NCI-H2107 treated with DMSO at 0.1 percent for 48 hours (cell line): Measurements from ENCODE around the gene ZBTB20.

Source experiments
- DNase-seq: peaks from one replicate; lab custom pipeline; 2025; ENCODE audit not compliant: unreplicated experiment; lab: John Stamatoyannopoulos, UW

ZBTB20 gene

DNA sequence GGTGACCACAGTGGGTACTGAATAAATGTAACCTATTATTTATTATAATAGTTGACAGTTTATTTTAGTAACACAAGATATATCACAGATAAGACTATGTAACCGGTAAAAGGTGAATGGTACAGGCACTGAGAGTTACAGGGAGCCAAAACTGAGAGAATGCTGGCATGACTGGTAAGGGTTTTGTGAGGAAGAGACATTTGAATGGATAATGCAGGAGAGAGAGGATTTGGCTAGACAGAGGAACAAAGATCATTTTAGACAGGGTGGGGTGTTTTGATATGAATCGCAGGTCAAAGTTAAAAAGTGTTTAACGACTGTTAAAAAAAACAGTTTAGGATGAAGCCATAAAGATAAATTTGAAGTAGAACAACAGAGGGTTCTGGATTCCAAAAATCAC lies 421.1 kb downstream of the ZBTB20 start:
- no peak for DNase-seq

DNA sequence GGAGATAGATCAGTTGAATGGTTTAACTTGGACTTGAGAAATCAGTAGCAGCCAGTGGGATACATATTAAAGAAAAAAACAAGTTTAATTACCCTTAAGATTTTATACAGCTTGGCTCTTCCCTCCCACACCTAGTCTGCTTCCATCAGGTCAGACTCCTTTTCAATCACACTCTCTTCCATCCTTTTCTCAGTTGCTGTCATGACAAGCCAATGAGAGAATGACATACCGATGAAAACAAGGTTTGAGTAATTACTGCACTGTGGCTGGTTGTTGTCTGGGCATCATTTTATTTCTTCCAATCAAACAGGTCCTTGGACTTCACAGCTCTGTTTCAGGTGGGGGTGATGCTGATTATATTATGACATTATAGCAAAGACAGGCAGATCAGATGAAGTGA lies 424.6 kb downstream of the ZBTB20 start:
- no peak for DNase-seq

DNA sequence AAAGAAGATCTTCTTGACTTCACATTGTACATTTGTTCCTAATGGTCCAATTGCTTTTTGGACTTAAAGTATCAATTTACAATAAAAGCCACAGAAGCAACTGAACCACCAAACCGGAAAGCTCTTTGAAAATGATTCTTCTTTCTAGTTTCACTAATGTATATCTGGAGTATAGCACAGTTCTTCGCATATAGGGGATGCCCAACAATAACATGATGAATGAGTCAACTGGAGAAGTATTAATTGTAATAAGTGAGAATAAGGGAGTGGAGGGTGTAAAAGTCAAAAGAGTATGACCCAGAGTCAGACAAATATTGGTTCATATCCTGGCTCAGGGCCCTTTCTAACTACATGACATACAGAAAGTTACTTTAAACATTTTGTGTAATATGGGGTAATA lies 425.2 kb downstream of the ZBTB20 start:
- DNase-seq: no peak

DNA sequence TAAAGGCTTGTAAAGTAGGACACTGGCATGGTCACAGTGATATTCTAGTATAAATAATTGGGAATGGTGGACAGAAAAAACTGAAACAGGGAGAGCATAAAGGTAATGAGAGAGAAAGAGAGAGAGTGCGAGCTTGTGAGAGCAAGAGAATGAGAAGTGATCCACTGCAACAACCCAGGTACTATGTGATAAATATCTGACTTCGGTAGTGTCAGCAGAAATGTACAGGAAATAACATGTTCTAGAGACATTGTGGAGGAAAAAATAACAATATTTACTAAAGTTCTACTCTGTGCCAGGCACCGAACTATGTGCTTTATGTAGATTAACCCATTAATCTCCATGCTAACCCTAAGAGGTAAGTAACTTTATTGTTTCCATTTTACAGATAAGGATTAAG lies 425.9 kb downstream of the ZBTB20 start:
- DNase-seq: no peak

DNA sequence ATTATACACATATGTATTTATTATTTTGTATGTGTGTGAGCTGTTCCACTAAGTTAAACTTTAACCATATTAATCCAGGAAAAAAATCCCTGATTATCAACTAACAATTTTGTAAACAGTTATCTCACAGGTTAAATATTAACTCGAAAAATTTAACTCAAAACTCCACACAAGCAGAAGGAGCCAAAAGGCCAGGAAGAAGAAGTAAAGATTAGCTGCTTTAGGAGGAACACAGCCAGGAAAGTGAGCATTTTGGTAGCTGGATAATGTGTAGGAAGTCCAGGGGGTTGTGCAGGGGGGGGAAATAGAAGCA lies 428.2 kb downstream of the ZBTB20 start:
- DNase-seq: no peak

DNA sequence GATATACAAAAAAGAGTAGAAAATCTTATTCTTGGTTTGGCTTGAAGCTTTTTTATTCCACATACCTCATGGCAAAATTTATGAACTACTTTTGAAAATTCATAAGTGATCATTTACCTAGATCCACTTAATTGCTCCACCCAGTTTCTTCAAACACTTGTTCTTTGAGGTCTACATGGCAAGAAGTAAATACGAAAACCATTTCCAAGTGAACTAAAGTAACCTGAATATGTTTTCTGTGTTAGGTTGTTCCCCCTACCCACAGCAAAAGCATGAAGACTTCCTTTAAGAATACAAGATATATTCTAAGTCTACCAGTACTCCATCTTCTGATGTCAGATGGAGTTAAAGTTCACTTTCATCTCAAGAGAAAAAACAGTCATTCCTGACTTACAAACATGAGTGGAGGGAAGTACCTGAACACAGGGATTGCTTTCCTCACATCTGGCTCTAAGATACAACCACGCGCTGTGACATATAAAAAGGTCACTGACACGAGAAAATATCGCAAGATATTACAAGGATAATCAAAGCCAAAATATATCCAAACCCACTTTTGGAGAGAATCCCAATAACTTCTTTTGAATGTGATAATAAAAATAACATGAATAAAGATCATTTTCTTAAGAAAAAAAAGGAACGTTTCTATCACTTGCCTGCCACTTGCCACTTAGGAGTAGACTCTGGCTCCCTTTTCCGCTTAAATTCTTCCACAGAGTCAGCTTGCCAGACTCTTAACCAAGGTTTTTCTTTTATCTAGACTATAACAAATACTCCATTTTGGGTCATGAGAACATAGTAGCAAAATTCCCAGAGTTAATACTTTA lies 428.8 kb downstream of the ZBTB20 start:
- no peak for DNase-seq

DNA sequence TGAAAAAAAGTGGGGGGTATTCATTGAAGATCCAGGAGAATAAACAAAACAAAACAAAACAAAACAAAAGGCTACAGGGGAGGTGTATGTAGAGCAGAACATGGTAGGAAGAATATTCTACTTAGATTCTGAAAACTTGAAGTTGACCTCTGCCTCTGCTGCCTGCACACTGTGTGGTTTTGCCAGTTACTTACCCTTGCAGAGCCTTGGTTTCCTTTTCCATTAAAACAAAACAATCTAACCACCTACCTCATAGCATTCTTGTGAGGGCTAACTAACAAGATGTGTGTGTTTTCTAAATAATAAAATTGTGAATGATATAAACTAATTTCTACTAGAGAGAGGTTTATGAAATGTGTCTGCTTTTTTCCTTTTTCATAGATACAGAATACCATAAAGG lies 430.2 kb downstream of the ZBTB20 start:
- no peak for DNase-seq

DNA sequence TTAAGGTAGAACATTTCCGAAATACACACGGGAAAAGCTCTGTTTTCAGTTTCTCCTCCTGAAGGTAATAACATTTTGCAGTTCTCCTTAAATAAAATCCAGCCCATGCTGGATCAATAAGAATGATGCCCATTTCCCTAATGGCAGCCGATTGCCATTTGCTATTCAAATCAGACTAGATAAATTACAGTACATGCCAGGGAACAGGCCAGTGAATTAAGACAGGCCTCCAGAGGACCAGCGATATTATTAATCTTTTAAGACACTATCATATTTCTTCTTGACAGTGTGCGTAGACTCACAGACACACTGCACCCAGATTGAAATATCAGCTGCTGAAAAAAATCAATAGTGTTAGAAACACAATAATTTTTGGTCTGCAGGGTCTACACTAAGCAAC lies 431.0 kb downstream of the ZBTB20 start:
- no peak for DNase-seq

DNA sequence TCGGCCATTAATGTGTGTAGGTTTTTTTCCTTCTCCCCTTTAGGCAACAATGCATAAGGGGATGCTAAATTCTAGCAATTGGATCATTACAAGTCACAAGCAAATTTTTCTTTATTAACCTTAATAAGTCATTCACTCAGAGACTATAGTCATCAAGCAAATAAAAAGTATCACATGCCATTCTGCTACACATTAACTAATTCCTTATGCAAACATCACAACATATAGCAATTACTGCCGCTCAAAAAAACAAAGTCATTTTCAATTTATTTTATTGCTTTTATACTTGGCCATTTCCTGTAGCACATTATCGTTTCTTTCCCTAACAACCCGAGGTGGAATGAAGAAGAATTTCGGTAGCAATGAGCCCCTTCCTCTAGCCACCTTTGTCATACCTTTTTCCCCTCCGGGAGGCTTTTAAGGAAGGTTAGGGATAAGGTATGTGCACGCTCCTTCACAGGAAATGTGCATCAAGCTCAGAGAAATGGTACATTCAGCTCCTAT lies 432.1 kb downstream of the ZBTB20 start:
- no peak for DNase-seq

DNA sequence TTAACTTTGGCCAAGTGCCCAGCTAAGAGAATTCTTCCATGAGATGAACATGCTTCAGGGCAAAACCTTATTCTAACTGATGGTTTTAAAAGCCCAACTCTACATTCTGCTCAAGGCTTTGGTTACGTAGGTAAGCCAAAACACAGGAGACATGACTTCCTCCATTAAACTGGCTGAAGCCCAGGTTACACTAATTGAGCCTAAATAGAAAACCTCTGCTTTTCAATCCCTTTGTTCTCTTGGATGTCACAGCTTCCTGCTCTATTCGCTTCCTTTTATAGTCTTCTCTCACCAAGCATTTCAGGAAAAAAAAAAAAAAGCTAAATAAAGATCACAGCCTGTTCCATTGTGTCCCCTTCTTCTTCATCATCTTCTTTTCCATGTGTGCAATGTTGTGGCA lies 432.9 kb downstream of the ZBTB20 start:
- DNase-seq: no peak

DNA sequence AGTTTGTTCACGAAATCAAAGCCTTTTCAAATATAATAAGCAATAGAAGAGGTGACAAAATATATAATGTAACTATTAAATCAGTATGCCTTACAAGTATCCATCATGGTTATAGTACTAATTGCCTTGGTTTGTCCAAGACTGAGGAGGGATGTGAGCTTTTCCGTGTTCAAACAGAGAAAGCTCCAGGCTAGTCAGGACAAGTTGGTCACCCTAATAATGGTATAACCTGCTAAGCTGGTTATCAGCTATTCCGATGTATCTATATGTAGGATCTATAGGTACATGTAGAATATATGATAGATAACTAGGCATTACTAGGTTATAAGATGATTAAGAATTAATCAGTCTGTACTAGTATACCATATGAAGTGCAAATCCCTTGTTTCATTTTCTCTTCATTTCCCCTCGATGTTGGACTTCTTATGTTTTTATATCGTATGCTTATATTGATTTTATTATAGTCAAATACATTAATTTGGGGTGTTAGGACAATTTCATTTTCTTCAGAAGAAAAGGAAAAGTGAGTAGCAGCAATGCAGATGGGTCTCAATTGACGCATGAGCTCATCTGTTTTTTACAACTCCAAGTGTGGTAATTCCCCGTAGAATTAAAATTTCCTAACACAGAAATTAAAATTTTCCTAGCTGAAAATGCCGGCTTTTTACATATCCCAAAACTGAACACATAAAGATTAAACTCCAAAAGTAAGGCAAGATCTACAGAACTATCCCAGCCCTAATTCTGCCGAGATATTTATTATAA lies 434.2 kb downstream of the ZBTB20 start:
- no peak for DNase-seq

DNA sequence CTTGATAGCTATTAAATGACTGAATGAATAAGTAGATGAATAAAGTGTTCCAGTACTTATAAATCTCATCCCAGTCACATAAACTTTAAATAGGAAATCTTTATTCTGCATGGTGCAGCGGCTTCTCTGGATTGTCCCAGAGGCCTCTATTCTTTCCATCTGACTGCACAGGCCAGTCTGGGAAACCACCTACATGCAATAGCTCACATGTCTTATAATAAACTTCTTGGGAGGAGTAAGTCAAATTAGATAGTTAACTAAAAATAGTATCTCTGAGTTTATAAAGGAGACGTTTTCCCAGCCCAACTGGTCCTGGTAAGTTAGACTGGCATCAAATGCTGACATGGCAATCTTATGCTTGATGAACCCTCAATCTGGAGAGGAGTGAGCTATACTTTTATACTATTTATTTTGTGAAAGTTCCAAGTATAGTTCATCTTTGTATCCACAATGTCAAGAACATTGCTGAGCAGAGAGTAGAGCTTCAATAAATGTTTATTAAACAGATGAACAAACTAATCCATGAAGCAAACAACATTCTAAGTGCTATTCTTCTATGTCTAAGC lies 435.7 kb downstream of the ZBTB20 start:
- no peak for DNase-seq

DNA sequence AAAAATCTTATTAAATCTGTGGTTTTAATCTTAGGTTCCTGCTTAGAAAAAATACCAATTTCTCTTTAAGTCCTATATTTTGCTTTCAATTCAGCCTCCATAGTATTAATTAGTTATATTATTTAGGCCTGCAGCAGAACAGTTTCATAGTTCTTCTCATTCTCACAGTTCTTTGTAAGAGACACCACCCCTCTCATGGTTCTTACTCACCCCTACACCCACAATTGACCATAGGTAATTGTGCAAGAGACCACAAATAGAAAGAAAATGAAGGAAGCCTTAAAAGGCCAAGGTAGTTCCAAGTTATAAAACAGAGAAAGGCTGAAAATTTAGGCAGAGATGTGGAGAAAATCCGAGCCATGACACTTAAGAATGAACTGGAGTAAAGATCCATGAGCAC lies 438.0 kb downstream of the ZBTB20 start:
- DNase-seq: no peak

DNA sequence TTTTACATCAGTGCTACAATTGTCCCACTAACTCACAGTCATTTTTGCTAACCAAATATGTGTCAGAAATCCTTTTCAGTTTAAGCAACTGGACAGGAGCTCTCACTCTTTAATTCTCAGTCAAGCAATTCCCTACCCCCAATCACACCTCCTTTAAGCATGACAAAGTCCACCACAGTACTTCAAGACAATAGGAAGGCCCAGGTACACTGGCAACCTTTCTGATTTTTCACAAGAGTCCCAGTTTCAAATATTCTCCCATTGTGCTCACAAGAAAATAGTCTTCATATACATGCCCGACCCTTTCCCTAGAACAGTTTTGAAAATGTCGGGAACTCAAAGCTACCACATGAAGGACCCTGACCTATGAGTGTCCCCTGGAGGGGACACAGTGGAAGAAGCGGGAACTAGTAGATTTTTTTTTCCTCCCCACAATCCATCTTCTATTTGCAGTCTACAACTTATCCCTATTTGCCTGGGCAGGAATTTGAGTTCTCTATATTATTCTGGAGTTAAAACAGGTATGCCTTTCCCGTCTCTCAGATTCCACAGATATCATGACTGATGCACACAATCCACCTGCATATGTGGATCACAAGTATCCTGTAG lies 439.7 kb downstream of the ZBTB20 start:
- no peak for DNase-seq

DNA sequence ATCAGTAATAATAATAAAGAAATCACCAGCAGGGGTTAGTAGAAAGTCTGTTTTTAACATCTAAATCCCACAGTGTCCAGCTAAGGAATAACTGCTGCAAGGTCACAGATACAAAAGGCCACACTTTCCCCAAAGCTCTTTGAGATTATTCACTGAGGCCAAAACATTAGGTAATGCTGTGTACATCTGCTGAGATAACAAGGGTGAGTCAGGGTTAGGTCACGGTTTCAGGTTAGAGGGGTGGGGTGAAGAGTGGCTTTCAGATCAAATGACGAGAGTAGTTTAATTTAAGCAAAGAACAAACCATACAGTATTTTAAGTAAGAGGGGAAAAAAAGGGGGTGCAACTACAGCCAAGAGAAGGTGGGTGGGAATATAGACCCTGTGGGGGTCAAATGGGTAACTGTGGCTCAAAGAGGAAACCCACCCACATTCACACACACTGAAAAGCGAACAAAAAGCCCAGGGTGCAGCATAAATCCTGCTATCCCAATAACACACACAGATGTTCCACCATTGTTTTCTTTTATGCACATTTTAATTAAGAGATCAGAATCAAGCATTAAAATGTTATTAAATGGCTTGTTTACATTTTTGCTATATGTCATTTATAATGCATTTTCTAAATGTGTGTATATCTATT lies 440.4 kb downstream of the ZBTB20 start:
- DNase-seq: peak; percentile 48

DNA sequence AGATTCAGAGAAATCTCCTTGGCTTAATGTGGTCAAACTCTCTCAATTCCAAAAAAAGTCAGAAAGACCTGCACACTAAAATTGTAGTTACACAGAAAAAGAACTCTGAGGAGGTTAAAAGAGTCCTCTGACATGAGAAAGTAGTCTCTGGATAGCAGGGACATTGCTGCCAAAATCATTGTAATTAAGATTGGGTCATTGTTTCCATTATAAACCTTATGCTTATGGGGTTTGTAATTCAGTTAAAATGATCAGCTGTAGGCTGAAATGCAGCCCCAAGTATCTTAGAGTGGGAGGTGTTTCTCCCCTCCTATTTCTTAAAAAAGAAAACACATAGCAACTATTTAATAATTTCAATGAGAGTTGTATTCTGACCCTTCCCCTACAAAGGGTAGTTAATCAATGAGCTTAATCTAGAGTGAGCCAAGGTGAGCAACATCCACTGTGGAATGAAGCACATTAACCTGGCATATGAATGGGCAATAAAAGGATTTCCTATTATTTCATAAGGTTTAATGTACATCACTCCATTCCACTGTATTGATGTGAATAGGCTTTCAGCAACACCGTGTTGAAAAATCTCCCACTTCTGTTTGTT lies 446.4 kb downstream of the ZBTB20 start:
- DNase-seq: no peak

DNA sequence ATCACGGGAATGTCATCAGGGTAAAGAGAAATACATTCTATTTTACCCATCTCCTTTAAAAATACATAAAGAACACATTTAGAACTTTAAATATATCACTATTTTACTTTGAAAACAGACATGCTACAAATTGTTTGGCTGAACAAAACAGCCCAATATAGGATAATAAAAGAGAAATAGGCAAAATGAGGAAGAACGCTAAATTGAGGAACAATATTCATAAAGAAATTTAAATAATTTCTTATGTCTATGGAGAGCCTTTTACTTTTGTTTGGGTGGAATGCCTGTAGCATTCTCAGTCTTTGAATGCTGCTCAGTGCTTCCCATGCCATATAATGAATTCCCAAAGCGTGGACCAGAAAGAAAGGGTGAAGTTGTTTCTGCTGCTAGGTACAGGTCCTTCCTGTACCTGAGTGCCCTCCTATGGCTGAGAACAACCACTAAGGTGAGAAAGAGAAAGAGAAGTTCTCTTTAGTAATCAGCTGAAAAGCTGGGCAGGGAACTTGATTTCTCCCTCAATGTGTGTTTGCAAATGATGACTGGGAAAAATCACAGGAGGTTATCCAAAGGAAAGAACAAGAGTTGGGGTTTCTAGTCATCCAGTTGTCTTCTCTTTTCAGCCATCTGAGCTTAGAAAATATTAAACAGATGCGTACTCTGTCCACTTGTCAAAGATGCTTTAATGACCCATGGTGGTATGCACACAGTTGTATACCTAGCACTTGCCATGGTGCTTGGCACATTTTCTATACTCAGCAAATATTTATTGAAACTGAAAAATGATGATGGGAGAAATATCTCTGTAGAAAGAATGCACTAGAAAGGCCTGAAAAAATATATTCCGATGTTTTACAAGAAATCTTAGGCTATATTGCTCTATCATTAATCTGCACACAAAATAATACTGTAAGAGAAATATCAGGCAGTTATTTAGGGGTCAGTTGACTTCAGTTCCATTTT lies 448.7 kb downstream of the ZBTB20 start:
- DNase-seq: peak; percentile 19

DNA sequence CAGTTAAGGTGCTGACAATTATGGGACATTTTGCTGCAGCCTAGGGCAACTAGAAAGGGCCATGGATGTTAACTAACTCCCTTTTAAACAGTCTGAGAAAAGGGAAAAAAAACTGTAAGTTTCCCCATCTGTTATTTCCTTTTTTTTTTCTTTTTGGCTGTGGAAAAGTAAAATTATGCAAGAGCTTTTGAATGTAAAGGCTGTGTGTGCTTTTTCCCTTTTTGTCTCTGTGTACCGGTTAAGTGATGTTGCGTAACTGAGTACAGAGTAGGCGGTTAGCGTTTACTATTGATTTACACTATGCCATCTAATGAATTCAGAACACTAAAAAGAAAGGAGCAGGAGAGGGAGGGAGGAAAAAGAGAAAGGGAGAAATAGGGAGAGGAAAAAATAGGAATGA lies 449.7 kb downstream of the ZBTB20 start:
- DNase-seq: no peak

DNA sequence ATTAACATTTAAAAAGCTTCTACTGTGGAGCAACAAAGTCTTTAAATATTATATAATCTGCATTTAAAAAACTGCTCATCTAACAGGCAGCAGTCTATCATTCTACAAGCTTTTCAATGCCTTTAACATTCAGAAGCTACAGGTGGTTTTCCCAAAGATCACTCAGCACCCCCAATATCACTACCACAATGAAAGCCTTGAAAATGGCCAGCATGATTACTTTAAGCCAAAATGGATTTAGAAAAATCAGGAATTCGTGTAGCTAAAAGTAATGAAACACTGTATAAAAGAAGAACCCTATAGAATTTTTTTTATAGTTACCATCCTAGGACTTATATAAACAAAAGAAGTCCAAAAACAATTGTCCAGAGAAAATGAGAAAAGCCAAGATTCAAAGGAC lies 452.8 kb downstream of the ZBTB20 start:
- no peak for DNase-seq

DNA sequence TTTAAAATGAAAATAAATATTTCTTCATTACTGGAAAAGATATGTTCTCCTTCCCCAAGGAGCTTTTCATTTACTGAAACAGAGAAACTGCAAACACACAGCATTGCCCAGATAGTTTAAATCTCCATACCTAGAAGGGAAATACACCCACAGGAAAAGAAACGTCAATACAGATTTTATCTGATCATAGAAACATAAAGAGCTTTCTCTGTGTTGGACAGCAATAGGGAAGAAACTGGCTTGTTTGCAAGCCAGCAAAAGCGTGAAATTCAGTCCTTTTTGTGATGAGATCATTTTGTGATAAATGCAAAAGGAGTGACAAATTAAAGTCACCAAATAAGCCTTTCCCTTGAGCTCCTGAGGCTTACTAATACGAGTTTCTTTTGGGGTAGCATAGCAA lies 455.2 kb downstream of the ZBTB20 start:
- DNase-seq: no peak
